Liver (tissue), 9 donors: ENCODE measurements around the gene MGAT4C. TPM values are rescaled to one million over a fixed set of nuclear protein-coding genes. Genes with fewer than 3 reads are reported as not detected.

ENCODE experiments used
- DNase-seq: peaks from one replicate; pipeline ENCODE4 v3.0.0-alpha.2; 2017; ENCODE audit warnings: low spot score
- H3K27ac ChIP-seq, 2 donors: one replicate each; pipeline ENCODE4 v1.7.0; 2013; ENCODE audit warnings: inconsistent platforms in 2 of 2, low read length in 2 of 2, control low read depth in 1 of 2, low read depth in 1 of 2, mild to moderate bottlenecking in 1 of 2
- H3K27me3 ChIP-seq, 4 donors: one replicate each; pipeline versions ENCODE4 v1.6.1 to v1.7.0; 2013; ENCODE audit warnings: low read length in 3 of 4, inconsistent platforms in 1 of 4, mild to moderate bottlenecking in 1 of 4, moderate library complexity in 1 of 4; ENCODE audit not compliant: control insufficient read depth in 4 of 4, insufficient read depth in 4 of 4
- H3K36me3 ChIP-seq, 4 donors: one replicate each; pipeline versions ENCODE4 v1.6.1 to v1.7.0; 2013; ENCODE audit warnings: low read length in 3 of 4, mild to moderate bottlenecking in 3 of 4, low read depth in 1 of 4, moderate library complexity in 1 of 4; ENCODE audit not compliant: control insufficient read depth in 4 of 4, insufficient read depth in 3 of 4
- H3K4me1 ChIP-seq, 4 donors: one replicate each; pipeline versions ENCODE4 v1.6.1 to v1.7.0; 2013; ENCODE audit warnings: low read length in 3 of 4, mild to moderate bottlenecking in 3 of 4, moderate library complexity in 1 of 4; ENCODE audit not compliant: control insufficient read depth in 4 of 4, insufficient read depth in 4 of 4
- H3K4me3 ChIP-seq, 3 donors: one replicate each; pipeline versions ENCODE4 v1.6.1 to v1.7.0; 2013; ENCODE audit warnings: low read length in 3 of 3, control low read depth in 1 of 3, low read depth in 1 of 3, mild to moderate bottlenecking in 1 of 3
- H3K9ac ChIP-seq, 2 donors: one replicate each; pipeline ENCODE4 v1.7.0; 2013; ENCODE audit warnings: low read length in 2 of 2, mild to moderate bottlenecking in 2 of 2, moderate library complexity in 2 of 2, control low read depth in 1 of 2, low read depth in 1 of 2
- H3K9me3 ChIP-seq, 4 donors: one replicate each; pipeline versions ENCODE4 v1.6.1 to v1.7.0; 2013; ENCODE audit warnings: low read length in 3 of 4; ENCODE audit not compliant: control insufficient read depth in 4 of 4
- ATF3 ChIP-seq: IDR thresholded peaks from 2 replicates; pipeline ENCODE4 v1.6.1; 2016; ENCODE audit warnings: antibody characterized with exemption
- CTCF ChIP-seq: fragments of 150-350 bp; IDR thresholded peaks from 2 replicates; pipeline ENCODE4 v1.5.1; 2017; ENCODE audit warnings: improper control_type of control experiment, low read depth, low read length; ENCODE audit not compliant: missing input control
- EGR1 ChIP-seq, 2 donors: IDR thresholded peaks; 2 replicates each; pipeline ENCODE4 v1.6.1; 2016 to 2018; ENCODE audit warnings: antibody characterized with exemption in 2 of 2, low read depth in 2 of 2
- FOXA1 ChIP-seq: IDR thresholded peaks from 2 replicates; pipeline ENCODE4 v1.6.1; 2016; ENCODE audit warnings: antibody characterized with exemption
- FOXA2 ChIP-seq: IDR thresholded peaks from 2 replicates; pipeline ENCODE4 v1.6.1; 2016; ENCODE audit warnings: antibody characterized with exemption
- GABPA ChIP-seq, 2 donors: IDR thresholded peaks in 1 of 2; conservative IDR thresholded peaks in 1 of 2; 2 replicates each; pipeline ENCODE4 v1.6.1; 2016; ENCODE audit warnings: antibody characterized with exemption in 2 of 2, mild to moderate bottlenecking in 1 of 2, moderate library complexity in 1 of 2
- HNF4A ChIP-seq, 2 donors: conservative IDR thresholded peaks; 2 replicates each; pipeline ENCODE4 v1.6.1; 2016; ENCODE audit warnings: antibody characterized with exemption in 2 of 2, mild to moderate bottlenecking in 2 of 2
- HNF4G ChIP-seq: IDR thresholded peaks from 2 replicates; pipeline ENCODE4 v1.6.1; 2016; ENCODE audit warnings: antibody characterized with exemption
- JUND ChIP-seq, 2 donors: IDR thresholded peaks; 2 replicates each; pipeline ENCODE4 v1.6.1; 2016; ENCODE audit warnings: antibody characterized with exemption in 2 of 2
- NR2F2 ChIP-seq: IDR thresholded peaks from 2 replicates; pipeline ENCODE4 v1.6.1; 2016; ENCODE audit warnings: antibody characterized with exemption
- RAD21 ChIP-seq, 2 donors: IDR thresholded peaks; 2 replicates each; pipeline ENCODE4 v1.6.1; 2016; ENCODE audit warnings: antibody characterized with exemption in 2 of 2, mild to moderate bottlenecking in 2 of 2
- REST ChIP-seq: IDR thresholded peaks from 2 replicates; pipeline ENCODE4 v1.6.1; 2016; ENCODE audit warnings: antibody characterized with exemption, mild to moderate bottlenecking
- RXRA ChIP-seq, 2 donors: IDR thresholded peaks; 2 replicates each; pipeline ENCODE4 v1.6.1; 2017 to 2018; ENCODE audit warnings: antibody characterized with exemption in 2 of 2, mild to moderate bottlenecking in 1 of 2
- SP1 ChIP-seq: IDR thresholded peaks from 2 replicates; pipeline ENCODE4 v1.6.1; 2018; ENCODE audit warnings: antibody characterized with exemption, mild to moderate bottlenecking
- TAF1 ChIP-seq: conservative IDR thresholded peaks from 2 replicates; pipeline ENCODE4 v1.6.1; 2016; ENCODE audit warnings: antibody characterized with exemption, mild to moderate bottlenecking
- YY1 ChIP-seq: IDR thresholded peaks from 2 replicates; pipeline ENCODE4 v1.6.1; 2016; ENCODE audit warnings: antibody characterized with exemption, mild to moderate bottlenecking
- ZBTB33 ChIP-seq: IDR thresholded peaks from 2 replicates; pipeline ENCODE4 v1.6.1; 2016; ENCODE audit warnings: antibody characterized with exemption
- WGBS: extraction: QIAGEN DNeasy Blood & Tissue Kit; methylation state at CpG from one replicate; pipeline ENCODE4 v1.1.7; 2013; 5-methylcytosine and 5-hydroxymethylcytosine counted together
- polyA plus RNA-seq, 2 donors: library from polyadenylated mRNA; stranded (reverse) in 1 of 2; unstranded in 1 of 2; fragments of 200-250 nt in 1 of 2; fragments of >200 nt in 1 of 2; fragmentation: Nextera tagmentation in 1 of 2; extraction: Ambion mirVana in 1 of 2; gene quantifications; one replicate each; pipeline versions ENCODE4 v1.2.1 to v1.2.3, GENCODE V29; 2013 to 2015
- total RNA-seq, 2 donors: library from RNA; depleted of rRNA; stranded (reverse); fragments of >200 nt; gene quantifications; one replicate each; pipeline ENCODE4 v1.2.3, GENCODE V29; 2014
- TF ChIP-seq, protein P1 (sequence below): IDR thresholded peaks from 2 replicates; pipeline ENCODE4 v1.6.1; 2016; ENCODE audit warnings: antibody characterized with exemption
- donor health status: healthy.
- donor health status: healthy.
- donor health status: healthy.
- donor health status: healthy.
- donor health status: healthy.

MGAT4C gene
- total and polyA plus RNA-seq, 4 donors = 0.02 to 0.65 (median 0.09) TPM

- no peak overlapping the region for H3K4me3 ChIP-seq
- TF ChIP-seq ATF3 (no peak), HNF4A (conservative IDR thresholded peaks at IDR 0.05) (no peak), HNF4G (no peak), YY1 (no peak), FOXA2 (no peak), REST (no peak), NR2F2 (no peak), ZBTB33 (no peak), TAF1 (no peak), FOXA1 (no peak), SP1 (no peak), RXRA (IDR thresholded peaks at IDR 0.05) (no peak), RAD21 (IDR thresholded peaks at IDR 0.05) (no peak), EGR1 (IDR thresholded peaks at IDR 0.05; ENCODE audit: low read depth in 2 of 2) (no peak), CTCF (no peak)
- TF ChIP-seq, protein P1, sequence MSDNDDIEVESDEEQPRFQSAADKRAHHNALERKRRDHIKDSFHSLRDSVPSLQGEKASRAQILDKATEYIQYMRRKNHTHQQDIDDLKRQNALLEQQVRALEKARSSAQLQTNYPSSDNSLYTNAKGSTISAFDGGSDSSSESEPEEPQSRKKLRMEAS = no peak
- no peaks in the 10 kb centered on the region for H3K4me1 ChIP-seq
- no peak for DNase-seq
- H3K9me3 ChIP-seq = no peaks in the 10 kb centered on the region
- no peak overlapping the region for H3K27ac ChIP-seq
- 74% methylated on average over 5 of the region's 5 CpGs for WGBS
- no peaks in the 10 kb centered on the region for H3K36me3 ChIP-seq
- no peak overlapping the region for H3K9ac ChIP-seq
- no peaks in the 10 kb centered on the region for H3K27me3 ChIP-seq
These were observed 272.6 kb downstream of the MGAT4C start for GRCh38 chr12:85983601-85984000.

DNA sequence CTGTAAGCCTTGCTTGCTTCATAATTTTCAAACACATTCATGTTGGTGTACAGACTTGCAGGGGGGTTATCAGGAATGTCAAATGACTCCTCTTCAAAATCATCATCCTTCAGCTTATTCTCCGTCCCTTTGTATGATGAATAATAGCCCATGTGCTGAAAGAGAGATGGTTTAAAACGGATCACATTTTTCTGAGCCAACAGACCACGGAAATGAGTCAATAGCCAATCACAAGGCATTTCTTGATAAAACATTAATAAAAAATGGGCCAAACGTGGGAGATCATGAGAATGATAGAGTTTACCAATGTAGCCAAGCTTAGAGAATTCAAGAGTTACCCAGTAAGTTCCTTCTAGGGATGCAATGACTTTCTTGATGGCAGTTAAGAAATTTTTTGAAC lies 276.6 kb downstream of the MGAT4C start:
- Histone ChIP-seq H3K9ac (no peak overlapping the region), H3K4me3 (no peak overlapping the region), H3K9me3 (no peaks in the 10 kb centered on the region), H3K27ac (no peak overlapping the region), H3K27me3 (no peaks in the 10 kb centered on the region), H3K4me1 (no peaks in the 10 kb centered on the region), H3K36me3 (no peaks in the 10 kb centered on the region)
- WGBS = 59% methylated on average over 4 of the region's 4 CpGs
- DNase-seq = no peak
- TF ChIP-seq REST (no peak), FOXA1 (no peak), RAD21 (IDR thresholded peaks at IDR 0.05) (no peak), ZBTB33 (no peak), GABPA (IDR thresholded peaks at IDR 0.05 in 1 of 2, conservative IDR thresholded peaks at IDR 0.05 in 1 of 2) (no peak), NR2F2 (no peak), ATF3 (no peak), EGR1 (IDR thresholded peaks at IDR 0.05; ENCODE audit: low read depth in 2 of 2) (no peak), JUND (IDR thresholded peaks at IDR 0.05) (no peak), YY1 (no peak), FOXA2 (no peak)
- TF ChIP-seq, protein P1 = no peak
